T-helper 17 cell (primary cell): ENCODE results near the gene KRT4. TPM values are rescaled to one million over a fixed set of nuclear protein-coding genes. Genes with fewer than 3 reads are reported as not detected.

ENCODE experiments used
- ATAC-seq: fragments of 150-1000 bp; cut with Tn5 transposase; 2 replicates; pipeline ENCODE4 v1.10.0; 2021; ENCODE audit warnings: mild to moderate bottlenecking, moderate library complexity
- DNase-seq, 3 donors: peaks; one replicate each; pipeline versions ENCODE4 v3.0.0 to v3.0.0-alpha.2; 2020 to 2021
- H3K9me3 ChIP-seq: one replicate; pipeline ENCODE4 v1.7.0; 2013; ENCODE audit warnings: low read length, mild to moderate bottlenecking; ENCODE audit not compliant: control insufficient read depth, poor library complexity, severe bottlenecking
- H3K27ac Mint-ChIP-seq: one replicate; pipeline ENCODE4 v1.8.0; 2022; ENCODE audit warnings: mild to moderate bottlenecking, moderate library complexity, mixed read lengths
- H3K27me3 Mint-ChIP-seq: one replicate; pipeline ENCODE4 v1.8.0; 2022; ENCODE audit warnings: mixed read lengths
- H3K36me3 Mint-ChIP-seq: one replicate; pipeline ENCODE4 v1.8.0; 2022; ENCODE audit warnings: low read depth, mixed read lengths
- H3K4me1 Mint-ChIP-seq: one replicate; pipeline ENCODE4 v1.8.0; 2022; ENCODE audit warnings: mild to moderate bottlenecking, mixed read lengths
- H3K4me3 Mint-ChIP-seq: one replicate; pipeline ENCODE4 v1.8.0; 2022; ENCODE audit warnings: mild to moderate bottlenecking, moderate library complexity, mixed read lengths
- total RNA-seq, 4 donors: library from RNA in 2 of 4; stranded (reverse) in 2 of 4; gene quantifications; one replicate each; pipeline ENCODE4 v1.2.3 and lab custom pipeline; 2022 to 2026

KRT4 gene
- total RNA-seq, 2 donors from 2014 or later = not detected

GRCh38 chr12:52846356-52846970 lies 32.5 kb upstream of the KRT4 start:
- Mint-ChIP-seq H3K4me3 (no peak overlapping the region), H3K4me1 (peaks cover 7% of the 10 kb centered on the region), H3K27me3 (peaks cover 31% of the 10 kb centered on the region), H3K27ac (no peak overlapping the region), H3K36me3 (no peaks in the 10 kb centered on the region)
- DNase-seq (no peak), ATAC-seq (no peak)
- H3K9me3 ChIP-seq = no peaks in the 10 kb centered on the region

GRCh38 chr12:52845946-52846345 lies 32.0 kb upstream of the KRT4 start:
- peaks cover 7% of the 10 kb centered on the region for H3K4me1 Mint-ChIP-seq
- no peak overlapping the region for H3K27ac Mint-ChIP-seq
- peaks cover 27% of the 10 kb centered on the region for H3K27me3 Mint-ChIP-seq
- H3K9me3 ChIP-seq = no peaks in the 10 kb centered on the region
- no peak for DNase-seq
- no peak overlapping the region for H3K4me3 Mint-ChIP-seq
- H3K36me3 Mint-ChIP-seq = no peaks in the 10 kb centered on the region
- no peak for ATAC-seq

GRCh38 chr12:52844386-52844785 lies 30.5 kb upstream of the KRT4 start:
- Mint-ChIP-seq H3K4me3 (no peak overlapping the region), H3K27ac (no peak overlapping the region), H3K4me1 (peaks cover 7% of the 10 kb centered on the region), H3K36me3 (peaks cover 2% of the 10 kb centered on the region), H3K27me3 (peaks cover 30% of the 10 kb centered on the region)
- no peak for DNase-seq
- no peak for ATAC-seq
- H3K9me3 ChIP-seq = no peaks in the 10 kb centered on the region

- H3K4me1 Mint-ChIP-seq = peaks cover 13% of the 10 kb centered on the region
- DNase-seq = no peak
- H3K27me3 Mint-ChIP-seq = peaks cover 45% of the 10 kb centered on the region
- H3K4me3 Mint-ChIP-seq = peak overlapping the region; percentile 55
- no peaks in the 10 kb centered on the region for H3K9me3 ChIP-seq
- peaks cover 8% of the 10 kb centered on the region for H3K36me3 Mint-ChIP-seq
- H3K27ac Mint-ChIP-seq = no peak overlapping the region
- ATAC-seq = no peak
These were observed 25.7 kb upstream of the KRT4 start for GRCh38 chr12:52839436-52840105.

GRCh38 chr12:52838609-52839435 lies 24.9 kb upstream of the KRT4 start:
- ATAC-seq (no peak), DNase-seq (no peak)
- no peaks in the 10 kb centered on the region for H3K9me3 ChIP-seq
- peaks cover 13% of the 10 kb centered on the region for H3K4me1 Mint-ChIP-seq
- peaks cover 8% of the 10 kb centered on the region for H3K36me3 Mint-ChIP-seq
- H3K27ac Mint-ChIP-seq = no peak overlapping the region
- peak overlapping the region; percentile 55 for H3K4me3 Mint-ChIP-seq
- H3K27me3 Mint-ChIP-seq = peaks cover 45% of the 10 kb centered on the region

- Mint-ChIP-seq H3K27ac (no peak overlapping the region), H3K27me3 (peaks cover 48% of the 10 kb centered on the region), H3K36me3 (peaks cover 8% of the 10 kb centered on the region), H3K4me1 (peaks cover 13% of the 10 kb centered on the region), H3K4me3 (no peak overlapping the region)
- DNase-seq (no peak), ATAC-seq (no peak)
- H3K9me3 ChIP-seq = no peaks in the 10 kb centered on the region
These were observed 24.1 kb upstream of the KRT4 start for GRCh38 chr12:52837781-52838608.

GRCh38 chr12:52837413-52837741 lies 23.5 kb upstream of the KRT4 start:
- ATAC-seq (no peak), DNase-seq (no peak)
- H3K9me3 ChIP-seq = no peaks in the 10 kb centered on the region
- peaks cover 53% of the 10 kb centered on the region for H3K27me3 Mint-ChIP-seq
- peaks cover 9% of the 10 kb centered on the region for H3K4me1 Mint-ChIP-seq
- H3K4me3 Mint-ChIP-seq = no peak overlapping the region
- no peak overlapping the region for H3K27ac Mint-ChIP-seq
- H3K36me3 Mint-ChIP-seq = peaks cover 8% of the 10 kb centered on the region

GRCh38 chr12:52836491-52837412 lies 22.8 kb upstream of the KRT4 start:
- no peaks in the 10 kb centered on the region for H3K9me3 ChIP-seq
- ATAC-seq = no peak
- peaks cover 8% of the 10 kb centered on the region for H3K36me3 Mint-ChIP-seq
- H3K4me1 Mint-ChIP-seq = peaks cover 9% of the 10 kb centered on the region
- H3K4me3 Mint-ChIP-seq = no peak overlapping the region
- H3K27me3 Mint-ChIP-seq = peaks cover 53% of the 10 kb centered on the region
- DNase-seq = no peak
- H3K27ac Mint-ChIP-seq = no peak overlapping the region

- no peak overlapping the region for H3K4me3 Mint-ChIP-seq
- ATAC-seq (no peak), DNase-seq (no peak)
- H3K4me1 Mint-ChIP-seq = peaks cover 9% of the 10 kb centered on the region
- peaks cover 8% of the 10 kb centered on the region for H3K36me3 Mint-ChIP-seq
- no peaks in the 10 kb centered on the region for H3K9me3 ChIP-seq
- no peak overlapping the region for H3K27ac Mint-ChIP-seq
- peaks cover 57% of the 10 kb centered on the region for H3K27me3 Mint-ChIP-seq
These were observed 22.1 kb upstream of the KRT4 start for GRCh38 chr12:52836042-52836466.

GRCh38 chr12:52835271-52836041 lies 21.5 kb upstream of the KRT4 start:
- peaks cover 9% of the 10 kb centered on the region for H3K4me1 Mint-ChIP-seq
- H3K36me3 Mint-ChIP-seq = peaks cover 8% of the 10 kb centered on the region
- H3K27me3 Mint-ChIP-seq = peaks cover 58% of the 10 kb centered on the region
- no peak overlapping the region for H3K4me3 Mint-ChIP-seq
- H3K9me3 ChIP-seq = no peaks in the 10 kb centered on the region
- H3K27ac Mint-ChIP-seq = no peak overlapping the region
- DNase-seq (no peak), ATAC-seq (no peak)

- Mint-ChIP-seq H3K27ac (no peak overlapping the region), H3K36me3 (peaks cover 6% of the 10 kb centered on the region)
These were observed 20.7 kb upstream of the KRT4 start for GRCh38 chr12:52834727-52835001.

More at GRCh38 chr12:52834727-52835001, 20.7 kb upstream of the KRT4 start:
- H3K9me3 ChIP-seq = no peaks in the 10 kb centered on the region
- ATAC-seq (no peak), DNase-seq (no peak)
- Mint-ChIP-seq H3K27me3 (peaks cover 59% of the 10 kb centered on the region), H3K4me3 (no peak overlapping the region), H3K4me1 (peaks cover 9% of the 10 kb centered on the region)
